ENCODE measurements around the gene CDH23.
A peak's percentile ranks its signal among the peaks of the same experiment; 100 is the strongest.

The CDH23 gene

GRCh38 chr10:71771204-71771603 is 374.5 kb downstream of the CDH23 start:
- Histone ChIP-seq H3K4me3 (ENCODE audit: low read length, poor library complexity, severe bottlenecking) (peak overlapping the region; percentile 71), H3K36me3 (ENCODE audit: insufficient read depth, low read length) (no peaks in the 10 kb centered on the region), H3K4me1 (ENCODE audit: insufficient read depth, low read length, poor library complexity, severe bottlenecking) (peaks cover 83% of the 10 kb centered on the region), H4K20me1 (ENCODE audit: insufficient read depth, low read length, poor library complexity, severe bottlenecking) (no peaks in the 10 kb centered on the region), H3K27me3 (ENCODE audit: insufficient read depth, low read length, poor library complexity, severe bottlenecking) (no peaks in the 10 kb centered on the region), H3K79me2 (ENCODE audit: insufficient read depth, low read length) (no peaks in the 10 kb centered on the region; the same call in 1 of the 2 replicates), H3F3A (ENCODE audit: low read depth) (peaks cover 15% of the 10 kb centered on the region), H2AFZ (ENCODE audit: low read length) (no peak overlapping the region), H3K4me2 (ENCODE audit: low read depth, low read length, poor library complexity, severe bottlenecking) (peak overlapping the region; percentile 67), H3K9ac (ENCODE audit: low read depth, low read length, poor library complexity, severe bottlenecking) (peak overlapping the region; percentile 61), H3K9me3 (ENCODE audit: insufficient read depth, low read depth, low read length) (no peaks in the 10 kb centered on the region), H3K9me2 (replicated peaks; ENCODE audit: low read depth, low read length) (no peaks in the 10 kb centered on the region)
- TF ChIP-seq EZH2phosphoT487 (IDR thresholded peaks at IDR 0.05; ENCODE audit: borderline replicate concordance), result no peak
- no peak for TF ChIP-seq CTCF (conservative IDR thresholded peaks at IDR 0.05; ENCODE audit: low read length)

DNA sequence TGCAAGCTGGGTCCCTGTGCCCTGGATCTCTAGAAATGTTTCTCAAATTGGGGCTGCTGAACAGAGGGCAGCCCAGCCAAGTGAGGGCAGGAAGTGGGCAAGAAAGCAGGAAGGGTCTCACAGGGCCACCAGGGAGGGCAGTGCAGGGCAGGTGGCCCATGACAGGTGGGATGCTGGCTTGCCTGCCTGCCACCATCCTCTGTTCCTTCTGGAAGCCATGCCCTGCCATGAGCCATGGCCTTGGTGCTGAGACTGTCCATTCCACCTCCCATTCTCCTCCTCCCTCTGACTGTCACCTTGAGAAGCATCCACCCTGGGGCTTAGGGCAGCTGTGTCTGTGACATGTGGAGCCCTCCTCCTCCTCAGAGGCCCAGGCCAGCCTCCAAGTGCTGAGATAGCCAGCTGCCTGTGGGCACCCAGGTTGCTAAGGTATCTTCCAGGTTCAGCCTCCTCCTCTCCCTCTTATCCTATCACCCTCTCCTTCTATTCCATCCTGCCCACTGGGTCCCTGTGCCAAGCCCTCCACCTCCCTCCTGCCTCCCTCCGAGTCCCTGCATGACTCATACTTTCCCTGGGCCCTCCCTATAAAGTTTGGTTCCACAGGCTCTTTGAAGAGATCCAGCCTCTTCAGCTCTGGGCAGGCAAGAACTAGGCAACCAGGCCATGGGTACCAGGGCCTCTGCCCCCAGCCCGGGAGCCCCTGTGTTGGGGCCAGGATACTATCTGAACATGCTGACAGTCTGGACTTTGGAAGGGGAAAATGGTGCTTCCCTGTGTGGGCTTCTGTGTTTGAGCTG is 375.3 kb downstream of the CDH23 start:
- Histone ChIP-seq H3K9me2 (replicated peaks; ENCODE audit: low read depth, low read length) (no peaks in the 10 kb centered on the region), H3K9ac (ENCODE audit: low read depth, low read length, poor library complexity, severe bottlenecking) (peak overlapping the region; percentile 61), H3K27me3 (ENCODE audit: insufficient read depth, low read length, poor library complexity, severe bottlenecking) (no peaks in the 10 kb centered on the region), H3K9me3 (ENCODE audit: insufficient read depth, low read depth, low read length) (no peaks in the 10 kb centered on the region), H3K36me3 (ENCODE audit: insufficient read depth, low read length) (no peaks in the 10 kb centered on the region), H2AFZ (ENCODE audit: low read length) (no peak overlapping the region), H4K20me1 (ENCODE audit: insufficient read depth, low read length, poor library complexity, severe bottlenecking) (no peaks in the 10 kb centered on the region), H3K4me3 (ENCODE audit: low read length, poor library complexity, severe bottlenecking) (peak overlapping the region; percentile 71), H3K4me1 (ENCODE audit: insufficient read depth, low read length, poor library complexity, severe bottlenecking) (peaks cover 91% of the 10 kb centered on the region), H3F3A (ENCODE audit: low read depth) (peaks cover 18% of the 10 kb centered on the region), H3K4me2 (ENCODE audit: low read depth, low read length, poor library complexity, severe bottlenecking) (peak overlapping the region; percentile 67), H3K79me2 (ENCODE audit: insufficient read depth, low read length) (no peaks in the 10 kb centered on the region; the same call in 1 of the 2 replicates)
- no peak; the same call in 1 of the 2 replicates for TF ChIP-seq CTCF (conservative IDR thresholded peaks at IDR 0.05; ENCODE audit: low read length)
- no peak for TF ChIP-seq EZH2phosphoT487 (IDR thresholded peaks at IDR 0.05; ENCODE audit: borderline replicate concordance)

DNA sequence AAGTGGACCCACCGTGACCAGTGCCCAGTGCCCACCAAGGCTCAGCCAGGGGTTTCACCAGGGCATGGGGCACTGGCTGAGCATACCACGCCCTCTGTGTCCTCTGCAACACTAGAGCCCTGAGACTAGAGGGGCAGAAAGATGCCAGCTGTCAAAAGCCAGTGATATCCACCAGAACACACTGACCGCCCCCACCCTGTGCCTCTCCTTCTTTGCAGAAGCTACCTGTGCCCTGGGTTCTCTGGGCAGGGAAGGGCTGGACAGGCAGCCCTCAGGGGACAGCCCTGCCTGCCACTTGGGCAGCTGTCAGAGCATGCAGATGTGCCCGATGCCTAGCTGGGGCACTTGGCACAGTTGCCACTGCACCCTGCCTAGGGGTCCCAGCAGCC is 376.1 kb downstream of the CDH23 start:
- Histone ChIP-seq H3K4me3 (ENCODE audit: low read length, poor library complexity, severe bottlenecking) (peak overlapping the region; percentile 71), H3K4me1 (ENCODE audit: insufficient read depth, low read length, poor library complexity, severe bottlenecking) (peaks cover 86% of the 10 kb centered on the region), H3K4me2 (ENCODE audit: low read depth, low read length, poor library complexity, severe bottlenecking) (peak overlapping the region; percentile 67), H3K79me2 (ENCODE audit: insufficient read depth, low read length) (no peaks in the 10 kb centered on the region; the same call in 1 of the 2 replicates), H3K27me3 (ENCODE audit: insufficient read depth, low read length, poor library complexity, severe bottlenecking) (no peaks in the 10 kb centered on the region), H4K20me1 (ENCODE audit: insufficient read depth, low read length, poor library complexity, severe bottlenecking) (no peaks in the 10 kb centered on the region), H3K9me2 (replicated peaks; ENCODE audit: low read depth, low read length) (no peaks in the 10 kb centered on the region), H3K9ac (ENCODE audit: low read depth, low read length, poor library complexity, severe bottlenecking) (peak overlapping the region; percentile 61), H3K9me3 (ENCODE audit: insufficient read depth, low read depth, low read length) (no peaks in the 10 kb centered on the region), H3F3A (ENCODE audit: low read depth) (peaks cover 18% of the 10 kb centered on the region), H3K36me3 (ENCODE audit: insufficient read depth, low read length) (no peaks in the 10 kb centered on the region), H2AFZ (ENCODE audit: low read length) (no peak overlapping the region)
- no peak for TF ChIP-seq EZH2phosphoT487 (IDR thresholded peaks at IDR 0.05; ENCODE audit: borderline replicate concordance)
- no peak for TF ChIP-seq CTCF (conservative IDR thresholded peaks at IDR 0.05; ENCODE audit: low read length)

Measured in Loucy (cell line).